ENCODE data around the gene VWA5B1.

VWA5B1 gene

GRCh38 chr1:20349971-20350370 is 59.3 kb downstream of the VWA5B1 start:
- no peak for DNase-seq

- no peak for DNase-seq
Measured at GRCh38 chr1:20350421-20350820, 59.7 kb downstream of the VWA5B1 start.

GRCh38 chr1:20351911-20352701 is 61.4 kb downstream of the VWA5B1 start:
- no peak for DNase-seq

- no peak for DNase-seq
Measured at GRCh38 chr1:20353836-20354235, 63.2 kb downstream of the VWA5B1 start.

GRCh38 chr1:20354610-20355009 is 63.9 kb downstream of the VWA5B1 start:
- no peak for DNase-seq

GRCh38 chr1:20355101-20355827 is 64.6 kb downstream of the VWA5B1 start:
- no peak for DNase-seq

- DNase-seq: no peak
Measured at GRCh38 chr1:20355828-20356735, 65.4 kb downstream of the VWA5B1 start.

GRCh38 chr1:20356850-20357459 is 66.3 kb downstream of the VWA5B1 start:
- DNase-seq: no peak

- DNase-seq: no peak
Measured at GRCh38 chr1:20357796-20358195, 67.1 kb downstream of the VWA5B1 start.

- DNase-seq: peak; percentile 45
Measured at GRCh38 chr1:20358761-20359263, 68.1 kb downstream of the VWA5B1 start.

GRCh38 chr1:20359451-20360330 is 69.0 kb downstream of the VWA5B1 start:
- DNase-seq: no peak

- no peak for DNase-seq
Measured at GRCh38 chr1:20361401-20361800, 70.7 kb downstream of the VWA5B1 start.

GRCh38 chr1:20361805-20362381 is 71.2 kb downstream of the VWA5B1 start:
- DNase-seq: no peak

GRCh38 chr1:20362856-20363255 is 72.2 kb downstream of the VWA5B1 start:
- DNase-seq: no peak

- DNase-seq: no peak
Measured at GRCh38 chr1:20365421-20366055, 74.9 kb downstream of the VWA5B1 start.

GRCh38 chr1:20366056-20366462 is 75.4 kb downstream of the VWA5B1 start:
- no peak for DNase-seq

- DNase-seq: no peak
Measured at GRCh38 chr1:20366463-20367115, 75.9 kb downstream of the VWA5B1 start.

GRCh38 chr1:20367116-20367585 is 76.5 kb downstream of the VWA5B1 start:
- peak; percentile 19 for DNase-seq

- no peak for DNase-seq
Measured at GRCh38 chr1:20367626-20368025, 77.0 kb downstream of the VWA5B1 start.
